Stimulated activated naive CD4-positive, alpha-beta T cell (primary cell): ENCODE data around the gene SIL1.
"Not testable (repeated sequence)": the region's sequence is repeated elsewhere in the genome, so short reads cannot be mapped to it uniquely, and the experiment has no call there.

ENCODE experiments used
- DNase-seq, 6 experiments: peaks; one replicate each; lab custom pipeline; 2025; lab: John Stamatoyannopoulos, UW

Gene SIL1

GRCh38 chr5:139108063-139108824 is 89.9 kb downstream of the SIL1 start:
- no peak for DNase-seq

- no peak for DNase-seq
Observed at GRCh38 chr5:139105621-139106071, 92.5 kb downstream of the SIL1 start.

- no peak for DNase-seq
Observed at GRCh38 chr5:139104577-139105276, 93.4 kb downstream of the SIL1 start.

GRCh38 chr5:139103762-139104161 is 94.4 kb downstream of the SIL1 start:
- DNase-seq: no peak

- DNase-seq: no peak
Observed at GRCh38 chr5:139100825-139101224, 97.3 kb downstream of the SIL1 start.

GRCh38 chr5:139094154-139095131 is 103.7 kb downstream of the SIL1 start:
- DNase-seq: no peak

- DNase-seq: no peak
Observed at GRCh38 chr5:139092741-139093343, 105.3 kb downstream of the SIL1 start.

DNA sequence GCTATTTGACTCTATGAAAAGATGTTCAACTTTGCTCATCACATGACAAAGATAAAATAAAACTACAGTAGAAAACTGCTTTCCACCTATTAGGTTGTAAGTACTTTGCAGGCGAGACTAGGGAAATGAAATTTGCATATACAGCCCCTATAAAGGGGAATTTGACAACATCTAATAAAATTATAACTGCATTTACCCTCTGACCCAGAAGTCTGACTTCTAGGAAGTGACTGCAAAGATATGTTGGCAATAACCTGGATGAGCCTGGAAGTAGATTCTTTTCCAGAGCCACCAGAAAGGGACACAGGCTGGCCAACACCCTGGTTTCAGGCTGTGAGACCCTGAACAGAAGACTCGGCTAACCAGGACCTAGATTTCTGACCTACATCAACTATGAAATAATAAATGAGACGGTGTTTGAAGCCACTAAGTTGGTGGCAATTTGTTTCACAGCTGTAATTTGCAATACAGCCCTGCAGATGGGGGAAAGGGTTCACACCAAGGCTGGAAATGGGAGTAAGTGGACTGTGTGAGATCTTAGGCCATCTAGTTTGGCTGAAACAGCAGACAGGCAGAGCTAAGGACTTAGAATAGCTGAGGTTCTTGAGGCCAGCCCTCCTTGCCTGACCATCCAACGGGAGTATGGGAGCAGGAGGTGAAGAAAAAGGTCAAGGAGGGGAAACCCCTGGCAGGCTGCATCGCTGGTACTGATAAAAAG is 106.6 kb downstream of the SIL1 start:
- DNase-seq: no peak

DNA sequence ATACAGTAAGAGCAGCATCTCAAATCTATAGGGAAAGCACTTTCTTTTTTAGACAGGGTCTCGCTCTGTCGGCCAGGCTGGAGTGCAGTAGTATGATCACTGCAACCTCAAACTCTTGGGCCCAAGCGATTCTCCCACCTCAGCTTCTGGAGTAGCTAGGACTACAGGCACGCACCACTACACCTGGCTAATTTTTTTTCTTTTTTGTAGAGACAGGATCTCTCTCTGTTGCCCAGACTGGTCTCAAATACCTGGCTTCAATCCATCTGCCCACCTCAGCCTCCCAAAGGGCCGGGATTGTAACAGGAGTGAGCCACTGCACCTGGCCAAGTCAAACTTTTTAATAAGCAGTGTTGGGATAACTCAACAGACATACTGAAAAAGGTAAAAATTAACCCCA is 107.6 kb downstream of the SIL1 start:
- no peak for DNase-seq

GRCh38 chr5:139088024-139088423 is 110.1 kb downstream of the SIL1 start:
- DNase-seq: no peak

DNA sequence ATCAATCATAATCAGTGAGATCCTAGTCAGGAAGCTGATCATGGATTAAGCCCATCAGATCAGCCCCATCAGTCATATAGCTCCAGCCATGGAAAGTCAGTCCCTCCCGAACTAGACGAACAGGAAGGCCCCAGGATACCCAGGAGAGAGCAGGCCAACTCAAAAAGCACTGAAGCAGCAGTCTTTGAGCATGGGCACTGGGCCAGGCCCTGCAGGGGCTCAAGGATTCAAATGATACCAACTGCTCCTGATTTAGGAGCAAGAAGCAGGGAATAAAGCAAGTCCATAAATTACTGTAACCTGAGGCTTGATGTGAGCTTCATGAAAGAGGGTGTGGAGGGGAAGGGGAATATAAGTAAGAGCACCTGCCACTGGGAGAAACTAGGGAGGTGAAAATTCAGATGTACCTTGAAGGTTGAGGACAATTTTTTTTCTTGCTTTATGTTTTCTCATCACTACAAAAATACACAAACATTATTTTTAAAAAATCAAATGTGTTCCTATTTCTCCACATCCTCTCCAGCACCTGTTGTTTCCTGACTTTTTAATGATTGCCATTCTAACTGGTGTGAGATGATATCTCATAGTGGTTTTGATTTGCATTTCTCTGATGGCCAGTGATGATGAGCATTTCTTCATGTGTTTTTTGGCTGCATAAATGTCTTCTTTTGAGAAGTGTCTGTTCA is 115.2 kb downstream of the SIL1 start:
- DNase-seq: no peak

DNA sequence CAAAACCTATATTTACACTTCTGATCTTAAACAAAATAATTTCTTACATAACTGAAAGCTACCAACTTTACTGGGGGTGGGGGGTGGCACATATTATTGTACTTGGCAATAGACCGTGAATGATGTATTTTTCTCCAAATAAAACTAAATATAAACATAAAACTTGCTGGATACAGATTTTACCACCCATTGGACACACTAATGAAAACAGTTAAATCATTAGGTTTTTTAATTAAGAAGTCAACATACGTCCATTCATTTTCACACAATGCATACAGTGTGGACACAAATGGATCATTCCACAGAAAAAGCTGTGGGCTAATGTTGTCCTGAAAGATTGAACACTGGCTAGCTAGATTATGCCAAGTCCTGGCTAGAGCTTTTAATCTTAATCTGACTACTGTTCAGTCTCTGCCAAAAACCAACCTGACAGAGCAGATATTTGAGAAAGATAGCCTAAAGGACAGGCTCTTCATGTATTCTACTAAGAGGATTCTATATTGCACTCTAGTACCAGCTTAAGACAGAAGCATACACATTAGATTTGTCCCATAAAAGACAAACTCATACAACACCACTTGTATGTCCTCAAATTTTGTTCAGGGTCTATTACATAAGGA is 118.1 kb downstream of the SIL1 start:
- DNase-seq: no peak

DNA sequence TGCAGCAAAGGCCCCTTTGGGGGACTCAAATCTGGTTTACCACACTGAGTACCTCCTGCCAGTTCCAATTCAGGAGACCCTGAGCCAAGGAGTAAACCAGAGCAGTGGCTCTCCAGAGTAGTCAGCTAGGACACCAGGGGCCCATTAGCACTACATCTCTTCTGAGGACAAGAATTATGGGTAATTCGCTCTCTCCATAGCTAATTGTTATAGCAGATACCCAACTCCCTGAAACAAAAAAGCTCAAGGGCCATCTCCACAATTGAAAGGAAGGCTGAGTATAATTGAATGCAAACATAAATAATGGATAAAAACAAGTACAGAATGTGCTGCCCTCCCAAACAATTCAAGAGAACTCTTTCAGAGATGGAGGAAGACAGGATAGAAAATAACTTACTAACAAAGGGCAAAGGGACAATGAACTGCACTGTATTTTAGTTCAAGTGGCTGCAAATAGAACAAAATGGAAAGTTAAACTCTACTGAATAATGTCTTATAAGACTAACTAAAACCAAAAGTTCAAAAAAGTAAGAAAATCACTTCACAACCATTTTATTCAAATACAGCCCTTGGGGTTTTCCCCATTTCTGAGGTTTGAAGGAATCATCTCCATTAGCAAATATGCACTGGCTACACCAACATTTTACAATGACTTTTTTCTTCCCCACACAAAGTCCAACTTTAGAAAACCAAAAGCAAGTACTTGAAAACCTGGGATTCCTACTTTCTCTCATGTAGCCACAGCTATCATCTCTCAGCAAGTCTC is 118.8 kb downstream of the SIL1 start:
- DNase-seq: no peak

DNA sequence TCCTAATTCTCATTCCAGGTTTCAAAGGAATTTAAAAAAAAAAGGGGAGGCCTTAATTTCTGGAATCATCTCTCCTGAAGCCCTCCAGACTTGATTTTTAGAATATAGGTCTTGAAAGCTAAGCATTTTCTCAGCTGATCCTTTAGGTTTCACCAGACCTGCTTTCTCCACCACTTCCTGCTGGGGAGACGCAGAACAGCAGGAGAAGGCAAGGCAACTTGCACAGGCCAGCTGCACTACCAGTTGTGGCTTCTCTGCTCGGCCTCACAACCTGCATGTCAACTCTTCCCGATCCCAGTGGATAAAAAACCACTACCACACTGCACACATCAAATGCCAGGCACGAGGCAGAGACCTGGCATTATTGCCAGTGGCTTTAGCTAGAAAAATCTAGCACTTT is 119.8 kb downstream of the SIL1 start:
- DNase-seq: no peak

DNA sequence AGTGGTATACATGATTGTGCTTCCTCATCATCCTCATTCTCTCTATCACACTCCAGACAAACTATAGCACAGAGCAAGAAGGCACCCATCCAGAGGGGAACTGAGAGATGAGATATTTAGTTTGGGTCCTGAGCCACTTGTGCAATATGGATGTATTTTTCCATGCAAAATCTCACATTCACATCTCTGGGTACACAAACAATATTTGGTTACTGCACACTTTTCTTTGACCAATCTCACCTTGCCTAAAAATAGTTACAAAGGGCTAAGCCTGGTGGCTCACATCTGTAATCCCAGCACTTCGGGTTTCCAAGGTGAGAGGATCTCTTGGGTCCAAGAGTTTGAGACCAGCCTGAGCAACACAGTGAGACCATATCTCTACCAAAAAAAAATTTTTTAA is 120.3 kb downstream of the SIL1 start:
- no peak for DNase-seq

GRCh38 chr5:139076111-139076510 is 122.1 kb downstream of the SIL1 start:
- DNase-seq: no peak

GRCh38 chr5:139075066-139076050 is 122.8 kb downstream of the SIL1 start:
- DNase-seq: no peak

- DNase-seq: not testable (repeated sequence)
Observed at GRCh38 chr5:139073956-139074355, 124.2 kb downstream of the SIL1 start.
